GM12872 (cell line): ENCODE results near the gene PON3.

Experiments used
- TF ChIP-seq, protein P1 (sequence below): IDR thresholded peaks from 3 replicates; pipeline ENCODE4 v1.5.1; 2011; ENCODE audit warnings: low read depth, mild to moderate bottlenecking, low read length, moderate library complexity; ENCODE audit not compliant: insufficient read depth

The PON3 gene

DNA sequence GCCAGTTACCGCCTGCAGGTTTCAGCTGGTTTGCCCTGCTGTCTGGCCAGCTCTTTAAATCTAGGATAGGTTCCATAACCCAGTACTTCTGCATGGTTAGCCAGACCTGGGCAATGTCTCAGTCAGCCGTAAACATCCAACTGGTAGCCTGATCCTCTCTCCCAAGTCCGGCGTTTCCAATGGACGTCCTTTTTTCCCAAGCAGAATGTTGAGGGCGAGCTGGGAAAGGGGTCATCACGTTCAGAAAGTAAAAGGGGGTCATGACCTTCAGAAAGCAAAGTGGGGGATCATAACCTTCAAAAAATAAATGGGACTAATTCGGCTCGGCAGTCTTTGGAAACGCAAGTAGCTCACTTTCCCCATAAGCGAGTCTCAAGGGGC, 430 bp downstream of the PON3 start:
- TF ChIP-seq, protein P1, sequence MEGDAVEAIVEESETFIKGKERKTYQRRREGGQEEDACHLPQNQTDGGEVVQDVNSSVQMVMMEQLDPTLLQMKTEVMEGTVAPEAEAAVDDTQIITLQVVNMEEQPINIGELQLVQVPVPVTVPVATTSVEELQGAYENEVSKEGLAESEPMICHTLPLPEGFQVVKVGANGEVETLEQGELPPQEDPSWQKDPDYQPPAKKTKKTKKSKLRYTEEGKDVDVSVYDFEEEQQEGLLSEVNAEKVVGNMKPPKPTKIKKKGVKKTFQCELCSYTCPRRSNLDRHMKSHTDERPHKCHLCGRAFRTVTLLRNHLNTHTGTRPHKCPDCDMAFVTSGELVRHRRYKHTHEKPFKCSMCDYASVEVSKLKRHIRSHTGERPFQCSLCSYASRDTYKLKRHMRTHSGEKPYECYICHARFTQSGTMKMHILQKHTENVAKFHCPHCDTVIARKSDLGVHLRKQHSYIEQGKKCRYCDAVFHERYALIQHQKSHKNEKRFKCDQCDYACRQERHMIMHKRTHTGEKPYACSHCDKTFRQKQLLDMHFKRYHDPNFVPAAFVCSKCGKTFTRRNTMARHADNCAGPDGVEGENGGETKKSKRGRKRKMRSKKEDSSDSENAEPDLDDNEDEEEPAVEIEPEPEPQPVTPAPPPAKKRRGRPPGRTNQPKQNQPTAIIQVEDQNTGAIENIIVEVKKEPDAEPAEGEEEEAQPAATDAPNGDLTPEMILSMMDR: no peak

DNA sequence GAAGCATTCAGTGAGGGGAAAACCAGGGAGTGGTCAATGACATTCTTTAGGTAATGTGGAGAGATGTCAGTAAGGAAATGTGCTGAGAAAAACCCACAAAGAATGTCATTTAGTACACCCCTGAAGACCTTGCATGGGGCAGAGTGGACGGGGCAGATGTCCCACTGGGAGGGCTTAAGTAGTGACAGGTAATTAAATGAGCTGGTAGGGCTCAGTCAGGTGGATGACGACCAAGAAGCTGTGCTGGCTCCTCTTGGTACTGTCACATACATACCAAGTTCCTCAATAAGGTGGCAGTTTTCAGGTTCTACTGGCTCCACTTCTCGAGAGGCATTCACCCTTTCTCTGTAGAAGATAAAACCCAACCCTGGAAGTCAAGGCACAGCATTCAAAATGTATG, 1.8 kb downstream of the PON3 start:
- TF ChIP-seq, protein P1: no peak

GRCh38 chr7:95391761-95392160, 4.4 kb downstream of the PON3 start:
- TF ChIP-seq, protein P1: no peak

DNA sequence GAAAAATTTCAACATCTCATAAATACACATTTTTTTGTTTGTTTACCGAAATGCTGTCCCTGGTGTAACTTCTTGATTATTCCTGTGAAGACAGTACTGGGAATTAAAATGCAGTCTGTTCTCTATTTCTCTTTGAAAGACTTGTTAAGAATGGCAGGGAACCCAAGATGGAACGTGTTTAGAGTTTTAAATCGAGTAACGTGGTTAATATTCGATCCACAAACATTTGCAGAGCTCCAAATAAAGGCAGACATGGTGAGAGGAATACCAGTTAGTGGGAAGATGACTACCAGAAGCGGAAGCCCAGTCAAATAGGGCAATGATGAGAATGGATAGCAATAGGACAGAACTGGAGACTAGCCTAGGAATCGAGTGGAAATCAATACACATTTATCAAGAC, 6.7 kb downstream of the PON3 start:
- TF ChIP-seq, protein P1: no peak

GRCh38 chr7:95376632-95377400, 19.4 kb downstream of the PON3 start:
- TF ChIP-seq, protein P1: no peak

DNA sequence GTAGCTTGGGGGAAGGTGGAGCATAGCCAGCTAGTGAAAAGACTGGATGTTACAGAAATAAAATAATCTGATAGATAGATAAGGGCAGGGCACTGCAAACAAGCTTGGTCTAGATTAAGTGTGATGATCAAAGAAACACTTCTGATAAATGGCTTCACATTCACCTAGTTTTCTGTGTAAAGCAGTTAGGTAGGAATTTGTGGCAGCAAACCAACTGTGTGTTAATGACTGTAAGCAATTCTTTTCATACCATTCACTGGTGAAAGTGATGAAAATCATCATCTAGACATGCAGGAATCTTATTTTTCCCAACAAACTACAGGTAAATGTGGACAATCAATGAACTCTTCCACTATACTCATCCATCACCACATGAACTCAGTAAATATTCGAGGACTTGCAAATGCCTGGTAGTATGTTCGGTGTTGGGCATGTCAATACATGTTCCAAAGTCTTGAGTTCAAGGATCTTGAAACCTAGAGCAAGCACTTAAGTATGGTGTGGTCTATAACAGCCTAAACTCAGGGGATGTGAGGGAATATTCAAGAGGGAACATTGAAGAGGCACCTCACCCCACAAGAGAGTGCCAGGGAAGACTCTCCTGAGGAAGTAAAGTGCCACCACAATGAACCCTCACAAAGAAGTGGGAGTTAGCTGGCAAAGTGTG, 20.5 kb downstream of the PON3 start:
- TF ChIP-seq, protein P1: no peak

DNA sequence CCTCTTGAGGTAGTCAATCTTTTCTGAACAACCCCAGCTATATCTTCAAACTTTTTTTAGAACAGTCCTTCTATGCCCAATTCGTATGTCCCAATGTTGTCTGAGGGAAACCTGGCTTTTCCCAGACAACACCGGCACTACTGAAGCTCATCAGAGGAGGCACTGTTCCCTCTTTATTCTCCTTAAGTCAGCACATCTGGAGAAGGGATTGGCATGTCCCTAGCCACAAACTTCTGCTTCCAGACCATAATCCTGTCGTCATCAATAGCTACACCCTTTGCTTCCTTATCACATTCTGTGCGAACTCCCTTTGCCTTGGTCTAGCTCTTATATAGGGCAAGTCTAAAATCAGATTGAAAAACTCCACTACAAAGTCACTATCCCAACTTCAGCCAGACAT, 22.9 kb downstream of the PON3 start:
- TF ChIP-seq, protein P1: 0 out of 3 replicates have a peak, but pooled peaks have one; percentile 7
